Vagina (tissue), 2 donors: ENCODE results near the gene NID2. TPM values are rescaled to one million over a fixed set of nuclear protein-coding genes. Genes with fewer than 3 reads are reported as not detected.

Experiments used
- DNase-seq, 2 donors: peaks; one replicate each; pipeline ENCODE4 v3.0.0-alpha.2; 2017; ENCODE audit errors: extremely low spot score in 2 of 2
- H3K27ac ChIP-seq: fragments of 200-600 bp; sonication (generic); one replicate; pipeline ENCODE4 v1.5.1; 2019
- H3K27me3 ChIP-seq: fragments of 200-600 bp; sonication (generic); one replicate; pipeline ENCODE4 v1.5.1; 2019
- H3K36me3 ChIP-seq, 2 donors: fragments of 200-600 bp; sonication (generic); one replicate each; pipeline ENCODE4 v1.5.1; 2017 to 2019
- H3K4me1 ChIP-seq: fragments of 200-600 bp; sonication (generic); one replicate; pipeline ENCODE4 v1.5.1; 2019
- H3K4me3 ChIP-seq, 2 donors: fragments of 200-600 bp; sonication (generic); 1 replicate in 1 of 2; 2 replicates in 1 of 2; pipeline ENCODE4 v1.5.1; 2016 to 2019
- H3K9me3 ChIP-seq: fragments of 200-600 bp; sonication (generic); one replicate; pipeline ENCODE4 v1.5.1; 2019
- CTCF ChIP-seq, 3 experiments: fragments of 450-650 bp in 2 of 3; fragments of 200-600 bp in 1 of 3; sonication (generic) in 1 of 3; IDR thresholded peaks; one replicate each; pipeline ENCODE4 v1.5.1; 2017 to 2019; ENCODE audit warnings: antibody characterized with exemption in 3 of 3, mild to moderate bottlenecking in 2 of 3, moderate library complexity in 2 of 3
- POLR2A ChIP-seq, 2 donors: fragments of 450-650 bp; IDR thresholded peaks; one replicate each; pipeline ENCODE4 v1.6.1; 2017; ENCODE audit warnings: antibody characterized with exemption in 2 of 2, mild to moderate bottlenecking in 2 of 2, moderate library complexity in 2 of 2
- POLR2AphosphoS5 ChIP-seq, 2 donors: sonication (generic); formaldehyde crosslinking; IDR thresholded peaks; one replicate each; pipeline ENCODE4 v1.9.0; 2017; ENCODE audit warnings: antibody characterized with exemption in 2 of 2, mild to moderate bottlenecking in 2 of 2, low read depth in 1 of 2; ENCODE audit not compliant: insufficient read depth in 1 of 2
- intact Hi-C: fragments of 100-400 bp; cut with DNase I; formaldehyde crosslinking; loops from one replicate; pipeline ENCODE4 v1.15.1; 2023
- total RNA-seq: library from RNA; depleted of rRNA; stranded (reverse); fragments of >200 nt; gene quantifications from one replicate; pipeline ENCODE4 v1.2.3, GENCODE V29; 2016

The NID2 gene
- total RNA-seq, 1 donor from 2014 or later: 20.1 TPM

GRCh38 chr14:52112336-52113018, 43.6 kb upstream of the NID2 start:
- Histone ChIP-seq H3K9me3 (no peaks in the 10 kb centered on the region), H3K27me3 (no peaks in the 10 kb centered on the region), H3K4me1 (no peaks in the 10 kb centered on the region), H3K36me3 (no peaks in the 10 kb centered on the region), H3K4me3 (no peak overlapping the region), H3K27ac (no peak overlapping the region)
- TF ChIP-seq POLR2A (IDR thresholded peaks at IDR 0.05) (no peak), POLR2AphosphoS5 (IDR thresholded peaks at IDR 0.05; ENCODE audit: insufficient read depth in 1 of 2, low read depth in 1 of 2) (no peak), CTCF (IDR thresholded peaks at IDR 0.05) (no peak)
- intact Hi-C loops: no loop called here
- no peak for DNase-seq

GRCh38 chr14:52111583-52111982, 42.7 kb upstream of the NID2 start:
- Histone ChIP-seq H3K9me3 (no peaks in the 10 kb centered on the region), H3K27ac (no peak overlapping the region), H3K27me3 (no peaks in the 10 kb centered on the region), H3K4me3 (no peak overlapping the region), H3K36me3 (no peaks in the 10 kb centered on the region), H3K4me1 (no peaks in the 10 kb centered on the region)
- TF ChIP-seq POLR2AphosphoS5 (IDR thresholded peaks at IDR 0.05; ENCODE audit: insufficient read depth in 1 of 2, low read depth in 1 of 2) (no peak), CTCF (IDR thresholded peaks at IDR 0.05) (no peak), POLR2A (IDR thresholded peaks at IDR 0.05) (no peak)
- DNase-seq: no peak
- intact Hi-C loops: no loop called here

- Histone ChIP-seq H3K4me1 (no peaks in the 10 kb centered on the region), H3K27me3 (no peaks in the 10 kb centered on the region)
- TF ChIP-seq POLR2A (IDR thresholded peaks at IDR 0.05) (no peak), POLR2AphosphoS5 (IDR thresholded peaks at IDR 0.05; ENCODE audit: insufficient read depth in 1 of 2, low read depth in 1 of 2) (no peak)
These were observed 41.7 kb upstream of the NID2 start for GRCh38 chr14:52110441-52111086.

GRCh38 chr14:52108823-52109222, 40.0 kb upstream of the NID2 start:
- Histone ChIP-seq H3K4me1 (no peaks in the 10 kb centered on the region), H3K27me3 (no peaks in the 10 kb centered on the region), H3K36me3 (no peaks in the 10 kb centered on the region), H3K4me3 (no peak overlapping the region), H3K27ac (no peak overlapping the region), H3K9me3 (no peaks in the 10 kb centered on the region)
- intact Hi-C loops: no loop called here
- no peak for TF ChIP-seq CTCF (IDR thresholded peaks at IDR 0.05)
- TF ChIP-seq POLR2AphosphoS5 (IDR thresholded peaks at IDR 0.05; ENCODE audit: insufficient read depth in 1 of 2, low read depth in 1 of 2): no peak
- no peak for TF ChIP-seq POLR2A (IDR thresholded peaks at IDR 0.05)
- DNase-seq: no peak

More at GRCh38 chr14:52110441-52111086, 41.7 kb upstream of the NID2 start:
- no peaks in the 10 kb centered on the region for H3K9me3 ChIP-seq
- intact Hi-C loops: no loop called here
- no peak overlapping the region for H3K4me3 ChIP-seq
- no peak for DNase-seq
- H3K36me3 ChIP-seq: no peaks in the 10 kb centered on the region
- no peak overlapping the region for H3K27ac ChIP-seq

GRCh38 chr14:52106840-52107239, 38.0 kb upstream of the NID2 start:
- TF ChIP-seq POLR2A (IDR thresholded peaks at IDR 0.05) (no peak), POLR2AphosphoS5 (IDR thresholded peaks at IDR 0.05; ENCODE audit: insufficient read depth in 1 of 2, low read depth in 1 of 2) (no peak), CTCF (IDR thresholded peaks at IDR 0.05) (no peak)
- Histone ChIP-seq H3K9me3 (no peaks in the 10 kb centered on the region), H3K36me3 (no peaks in the 10 kb centered on the region), H3K4me3 (no peak overlapping the region), H3K4me1 (no peaks in the 10 kb centered on the region), H3K27ac (no peak overlapping the region), H3K27me3 (no peaks in the 10 kb centered on the region)
- intact Hi-C loops: no loop called here
- DNase-seq: no peak
